Measurements from ENCODE around the gene EIF4G1.

- TF ChIP-seq CTCF (IDR thresholded peaks at IDR 0.05) (no peak), POLR2A (IDR thresholded peaks at IDR 0.05) (no peak)
These were observed 9.3 kb downstream of the EIF4G1 start for GRCh38 chr3:184323696-184324095.

Measured in uterus (tissue), 2 donors.